GM23338 (cell line): Measurements from ENCODE around the gene MPST. TPM values are rescaled to one million over a fixed set of nuclear protein-coding genes. Genes with fewer than 3 reads are reported as not detected.

Experiments
- ATAC-seq: fragments of 200-7000 bp; cut with Tn5 transposase; 3 replicates; pipeline ENCODE4 v1.9.1; 2020
- DNase-seq: peaks from one replicate; pipeline ENCODE4 v3.0.0-alpha.2; 2015; ENCODE audit warnings: low spot score
- H2AFZ ChIP-seq: fragments of 200-600 bp; sonication (generic); 2 replicates; pipeline ENCODE4 v1.8.0; 2016; ENCODE audit warnings: antibody characterized with exemption, mild to moderate bottlenecking, moderate library complexity
- H3F3A ChIP-seq: fragments of 200-600 bp; sonication (generic); replicated peaks from 2 replicates; pipeline ENCODE4 v1.8.0; 2017; ENCODE audit warnings: antibody characterized with exemption, mixed run types, low read depth
- H3K27ac ChIP-seq: fragments of 200-600 bp; sonication (generic); 2 replicates; pipeline ENCODE4 v1.6.1; 2016; ENCODE audit warnings: low read depth
- H3K27me3 ChIP-seq: fragments of 200-600 bp; sonication (generic); 2 replicates; pipeline ENCODE4 v1.8.0; 2016; ENCODE audit warnings: mild to moderate bottlenecking, mixed run types, moderate library complexity; ENCODE audit not compliant: insufficient read depth
- H3K36me3 ChIP-seq: fragments of 200-600 bp; sonication (generic); 2 replicates; pipeline ENCODE4 v1.8.0; 2016; ENCODE audit warnings: mild to moderate bottlenecking; ENCODE audit not compliant: insufficient read depth
- H3K4me1 ChIP-seq: fragments of 200-600 bp; sonication (generic); 2 replicates; pipeline ENCODE4 v1.8.0; 2016; ENCODE audit warnings: mild to moderate bottlenecking, moderate library complexity; ENCODE audit not compliant: insufficient read depth
- H3K4me2 ChIP-seq: fragments of 200-600 bp; sonication (generic); 2 replicates; pipeline ENCODE4 v1.7.1; 2017; ENCODE audit warnings: mixed run types
- H3K4me3 ChIP-seq: fragments of 200-600 bp; sonication (generic); 2 replicates; pipeline ENCODE4 v1.6.1; 2016; ENCODE audit warnings: mixed run types
- H3K79me2 ChIP-seq: fragments of 200-600 bp; sonication (generic); replicated peaks from 2 replicates; pipeline ENCODE4 v1.8.0; 2017; ENCODE audit warnings: mild to moderate bottlenecking; ENCODE audit not compliant: insufficient read depth
- H3K9me2 ChIP-seq: fragments of 200-600 bp; sonication (generic); 2 replicates; pipeline ENCODE4 v1.8.0; 2017; ENCODE audit not compliant: insufficient read depth
- H4K20me1 ChIP-seq: fragments of 200-600 bp; sonication (generic); replicated peaks from 2 replicates; pipeline ENCODE4 v1.8.0; 2017; ENCODE audit warnings: mild to moderate bottlenecking; ENCODE audit not compliant: insufficient read depth
- H3K27ac Mint-ChIP-seq: 2 replicates; pipeline ENCODE4 v1.8.0; 2020; ENCODE audit warnings: inconsistent platforms, mild to moderate bottlenecking, moderate library complexity, mixed read lengths
- H3K27me3 Mint-ChIP-seq: 3 replicates; pipeline ENCODE4 v1.8.0; 2022; ENCODE audit warnings: low read depth, mild to moderate bottlenecking, moderate library complexity, mixed read lengths, inconsistent platforms; ENCODE audit not compliant: insufficient read depth, poor library complexity
- H3K36me3 Mint-ChIP-seq: 3 replicates; pipeline ENCODE4 v1.8.0; 2021; ENCODE audit warnings: low read depth, mild to moderate bottlenecking, inconsistent platforms, moderate library complexity, mixed read lengths
- H3K4me1 Mint-ChIP-seq: 3 replicates; pipeline ENCODE4 v1.8.0; 2020; ENCODE audit warnings: mild to moderate bottlenecking, inconsistent platforms, mixed read lengths
- H3K4me3 Mint-ChIP-seq: 3 replicates; pipeline ENCODE4 v1.8.0; 2021; ENCODE audit warnings: moderate library complexity, mild to moderate bottlenecking, inconsistent platforms, mixed read lengths
- H3K9me3 Mint-ChIP-seq: 3 replicates; pipeline ENCODE4 v1.8.0; 2020; ENCODE audit warnings: moderate library complexity, mild to moderate bottlenecking, inconsistent platforms, mixed read lengths
- CTCF ChIP-seq, 2 experiments: fragments of 200-600 bp in 1 of 2; sonication (generic) in 1 of 2; conservative IDR thresholded peaks; 2 replicates each; pipeline versions ENCODE4 v1.5.1 to v1.6.1; 2016 to 2017; ENCODE audit warnings: antibody characterized with exemption in 2 of 2, low read depth in 2 of 2, mild to moderate bottlenecking in 2 of 2, moderate library complexity in 1 of 2
- EZH2 ChIP-seq: fragments of 200-600 bp; sonication (generic); IDR thresholded peaks from one replicate; pipeline ENCODE4 v1.8.0; 2017; ENCODE audit warnings: antibody characterized with exemption, mild to moderate bottlenecking, low read depth; ENCODE audit not compliant: unreplicated experiment
- EZH2phosphoT487 ChIP-seq: fragments of 200-600 bp; sonication (generic); IDR thresholded peaks from one replicate; pipeline ENCODE4 v1.8.1; 2018; ENCODE audit warnings: antibody characterized with exemption; ENCODE audit not compliant: unreplicated experiment
- JUNB ChIP-seq: IDR thresholded peaks from one replicate; pipeline ENCODE4 v1.6.1; 2016; ENCODE audit warnings: antibody characterized with exemption; ENCODE audit not compliant: unreplicated experiment
- NANOG ChIP-seq: IDR thresholded peaks from 2 replicates; pipeline ENCODE4 v1.6.1; 2016; ENCODE audit warnings: antibody characterized with exemption, borderline replicate concordance
- POLR2AphosphoS5 ChIP-seq: IDR thresholded peaks from 2 replicates; pipeline ENCODE4 v1.6.1; 2016; ENCODE audit warnings: antibody characterized with exemption, low read depth
- STAT1 ChIP-seq: IDR thresholded peaks from one replicate; pipeline ENCODE4 v1.6.1; 2016; ENCODE audit warnings: antibody characterized with exemption; ENCODE audit not compliant: unreplicated experiment
- ZNF114 ChIP-seq: fragments of 250-450 bp; sonication (Bioruptor Pico); IDR thresholded peaks from 2 replicates; pipeline ENCODE4 v1.5.0; 2020; ENCODE audit warnings: mild to moderate bottlenecking, moderate library complexity
- ZNF331 ChIP-seq: fragments of 250-450 bp; sonication (Bioruptor Pico); IDR thresholded peaks from 2 replicates; pipeline ENCODE4 v1.5.0; 2020; ENCODE audit warnings: low read depth, mild to moderate bottlenecking, moderate library complexity
- ZNF462 ChIP-seq: fragments of 250-450 bp; sonication (Bioruptor Pico); IDR thresholded peaks from 2 replicates; pipeline ENCODE4 v1.5.0; 2020; ENCODE audit warnings: mild to moderate bottlenecking, moderate library complexity
- polyA plus RNA-seq: library from polyadenylated mRNA; unstranded; fragments of >200 nt; fragmentation: Nextera tagmentation; extraction: Ambion mirVana; gene quantifications from 2 replicates; pipeline ENCODE4 v1.2.1, GENCODE V29; 2016
- total RNA-seq: library from RNA; depleted of rRNA; stranded (reverse); fragments of >200 nt; shearing (Covaris generic); gene quantifications from 2 replicates; pipeline ENCODE4 v1.2.3, GENCODE V29; 2014
- TF ChIP-seq, protein P1 (sequence below): IDR thresholded peaks from one replicate; pipeline ENCODE4 v1.6.1; 2018; ENCODE audit warnings: antibody characterized with exemption; ENCODE audit not compliant: unreplicated experiment
- TF ChIP-seq, protein P2 (sequence below): IDR thresholded peaks from 2 replicates; pipeline ENCODE4 v1.6.1; 2016; ENCODE audit warnings: antibody characterized with exemption

The MPST gene
- total and polyA plus RNA-seq, 2 experiments from 2014 or later = 86.2 to 158 TPM

DNA sequence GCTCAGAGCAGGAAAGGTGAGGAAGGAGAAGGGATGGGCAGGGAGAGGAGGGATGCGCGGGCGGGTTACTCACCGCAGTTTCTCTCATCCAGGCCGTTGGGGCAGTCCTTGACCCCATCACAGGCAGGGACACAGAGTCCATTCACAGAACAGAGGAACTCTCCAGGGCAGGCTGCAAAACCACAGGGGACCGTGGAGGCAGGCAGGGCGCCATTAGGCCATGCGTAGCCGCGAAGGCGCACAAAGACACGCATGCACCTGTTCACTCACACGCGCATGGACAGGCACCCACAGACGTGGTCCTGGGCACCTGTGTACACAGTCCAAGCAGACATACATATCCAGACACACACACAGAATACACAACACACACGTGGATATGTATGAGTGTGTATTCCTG is 55.0 kb downstream of the MPST start:
- TF ChIP-seq ZNF331 (CRISPR knock-in tag) = no peak
- TF ChIP-seq ZNF462 (CRISPR knock-in tag) = no peak
- no peak for TF ChIP-seq EZH2phosphoT487
- TF ChIP-seq STAT1 = no peak
- no peak for TF ChIP-seq ZNF114
- no peak for TF ChIP-seq NANOG
- no peak for TF ChIP-seq JUNB
- TF ChIP-seq, protein P1, sequence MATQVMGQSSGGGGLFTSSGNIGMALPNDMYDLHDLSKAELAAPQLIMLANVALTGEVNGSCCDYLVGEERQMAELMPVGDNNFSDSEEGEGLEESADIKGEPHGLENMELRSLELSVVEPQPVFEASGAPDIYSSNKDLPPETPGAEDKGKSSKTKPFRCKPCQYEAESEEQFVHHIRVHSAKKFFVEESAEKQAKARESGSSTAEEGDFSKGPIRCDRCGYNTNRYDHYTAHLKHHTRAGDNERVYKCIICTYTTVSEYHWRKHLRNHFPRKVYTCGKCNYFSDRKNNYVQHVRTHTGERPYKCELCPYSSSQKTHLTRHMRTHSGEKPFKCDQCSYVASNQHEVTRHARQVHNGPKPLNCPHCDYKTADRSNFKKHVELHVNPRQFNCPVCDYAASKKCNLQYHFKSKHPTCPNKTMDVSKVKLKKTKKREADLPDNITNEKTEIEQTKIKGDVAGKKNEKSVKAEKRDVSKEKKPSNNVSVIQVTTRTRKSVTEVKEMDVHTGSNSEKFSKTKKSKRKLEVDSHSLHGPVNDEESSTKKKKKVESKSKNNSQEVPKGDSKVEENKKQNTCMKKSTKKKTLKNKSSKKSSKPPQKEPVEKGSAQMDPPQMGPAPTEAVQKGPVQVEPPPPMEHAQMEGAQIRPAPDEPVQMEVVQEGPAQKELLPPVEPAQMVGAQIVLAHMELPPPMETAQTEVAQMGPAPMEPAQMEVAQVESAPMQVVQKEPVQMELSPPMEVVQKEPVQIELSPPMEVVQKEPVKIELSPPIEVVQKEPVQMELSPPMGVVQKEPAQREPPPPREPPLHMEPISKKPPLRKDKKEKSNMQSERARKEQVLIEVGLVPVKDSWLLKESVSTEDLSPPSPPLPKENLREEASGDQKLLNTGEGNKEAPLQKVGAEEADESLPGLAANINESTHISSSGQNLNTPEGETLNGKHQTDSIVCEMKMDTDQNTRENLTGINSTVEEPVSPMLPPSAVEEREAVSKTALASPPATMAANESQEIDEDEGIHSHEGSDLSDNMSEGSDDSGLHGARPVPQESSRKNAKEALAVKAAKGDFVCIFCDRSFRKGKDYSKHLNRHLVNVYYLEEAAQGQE = no peak
- TF ChIP-seq POLR2AphosphoS5 = no peak
- TF ChIP-seq, protein P2, sequence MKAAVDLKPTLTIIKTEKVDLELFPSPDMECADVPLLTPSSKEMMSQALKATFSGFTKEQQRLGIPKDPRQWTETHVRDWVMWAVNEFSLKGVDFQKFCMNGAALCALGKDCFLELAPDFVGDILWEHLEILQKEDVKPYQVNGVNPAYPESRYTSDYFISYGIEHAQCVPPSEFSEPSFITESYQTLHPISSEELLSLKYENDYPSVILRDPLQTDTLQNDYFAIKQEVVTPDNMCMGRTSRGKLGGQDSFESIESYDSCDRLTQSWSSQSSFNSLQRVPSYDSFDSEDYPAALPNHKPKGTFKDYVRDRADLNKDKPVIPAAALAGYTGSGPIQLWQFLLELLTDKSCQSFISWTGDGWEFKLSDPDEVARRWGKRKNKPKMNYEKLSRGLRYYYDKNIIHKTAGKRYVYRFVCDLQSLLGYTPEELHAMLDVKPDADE = no peak
- no peak for TF ChIP-seq EZH2
- TF ChIP-seq CTCF (conservative IDR thresholded peaks at IDR 0.05; ENCODE audit: low read depth in 2 of 2) = no peak
- H3K9me2 ChIP-seq = 0 out of 2 replicates have a peak, but pooled peaks cover 8% of the 10 kb centered on the region
- no peaks in the 10 kb centered on the region for H3K79me2 ChIP-seq
- H3K4me3 ChIP-seq = no peak overlapping the region
- H3K36me3 ChIP-seq = no peaks in the 10 kb centered on the region
- Mint-ChIP-seq H3K9me3 (no peaks in the 10 kb centered on the region; the same call in 2 of the 3 replicates), H3K4me3 (no peak overlapping the region), H3K4me1 (peaks cover 4% of the 10 kb centered on the region), H3K36me3 (no peaks in the 10 kb centered on the region), H3K27ac (no peak overlapping the region), H3K27me3 (peaks cover 42% of the 10 kb centered on the region)
- DNase-seq (no peak), ATAC-seq (no peak)
- H3K27ac ChIP-seq = no peak overlapping the region
- H3K4me2 ChIP-seq = no peak overlapping the region
- 0 out of 2 replicates have a peak, but pooled peaks cover 3% of the 10 kb centered on the region for H3F3A ChIP-seq
- 0 out of 2 replicates have a peak, but pooled peaks cover under 1% of the 10 kb centered on the region for H3K4me1 ChIP-seq
- no peak overlapping the region for H2AFZ ChIP-seq
- no peaks in the 10 kb centered on the region for H4K20me1 ChIP-seq
- peaks cover 55% of the 10 kb centered on the region for H3K27me3 ChIP-seq
